SJCRH30 (cell line): Measurements from ENCODE around the gene ARFGEF2. TPM values are rescaled to one million over a fixed set of nuclear protein-coding genes. Genes with fewer than 3 reads are reported as not detected.
"Not testable (repeated sequence)": the region's sequence is repeated elsewhere in the genome, so short reads cannot be mapped to it uniquely, and the experiment has no call there.

ENCODE experiments used
- DNase-seq, 2 experiments: peaks; one replicate each; pipeline ENCODE4 v3.0.0-alpha.2; 2015 to 2020
- H3K27ac ChIP-seq: fragments of 250-450 bp; sonication (Bioruptor Pico); 2 replicates; pipeline ENCODE4 v1.5.1; 2020; ENCODE audit warnings: mild to moderate bottlenecking, moderate library complexity
- H3K27me3 ChIP-seq: fragments of 250-450 bp; sonication (Bioruptor Pico); 2 replicates; pipeline ENCODE4 v1.5.1; 2020; ENCODE audit warnings: mild to moderate bottlenecking, moderate library complexity
- H3K36me3 ChIP-seq: fragments of 250-450 bp; sonication (Bioruptor Pico); 2 replicates; pipeline ENCODE4 v1.5.1; 2020; ENCODE audit warnings: mild to moderate bottlenecking, moderate library complexity
- H3K4me1 ChIP-seq: fragments of 250-450 bp; sonication (Bioruptor Pico); 2 replicates; pipeline ENCODE4 v1.5.1; 2020; ENCODE audit warnings: mild to moderate bottlenecking, moderate library complexity
- H3K4me3 ChIP-seq: fragments of 250-450 bp; sonication (Bioruptor Pico); 2 replicates; pipeline ENCODE4 v1.5.1; 2020; ENCODE audit warnings: mild to moderate bottlenecking, moderate library complexity
- H3K9me3 ChIP-seq: fragments of 250-450 bp; sonication (Bioruptor Pico); replicated peaks from 2 replicates; pipeline ENCODE4 v1.5.1; 2020; ENCODE audit warnings: mild to moderate bottlenecking, moderate library complexity
- total RNA-seq: library from RNA; depleted of rRNA; stranded (reverse); fragments of >200 nt; shearing (Covaris generic); gene quantifications from 2 replicates; pipeline ENCODE4 v1.2.3, GENCODE V29; 2014

ARFGEF2 gene
- total RNA-seq, 1 experiment from 2014 or later: 38.2 TPM

DNA sequence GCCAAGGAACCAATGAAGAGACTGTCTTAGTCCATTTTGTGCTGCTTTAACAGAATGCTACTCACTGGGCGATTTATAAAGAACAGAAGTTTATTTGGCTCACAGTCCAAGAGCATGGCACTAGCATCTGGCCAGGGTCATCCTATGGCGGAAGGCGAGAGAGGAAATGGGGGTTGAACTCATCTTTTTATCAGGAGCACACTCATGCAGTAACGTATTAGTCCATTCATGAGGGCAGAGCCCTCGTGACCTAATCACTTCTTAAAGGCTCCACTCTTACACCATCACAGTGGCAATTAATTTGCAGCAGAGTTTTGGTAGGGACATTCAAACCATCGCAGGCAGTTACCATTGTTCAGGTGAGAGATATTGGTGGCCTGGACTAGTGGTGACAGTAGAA, 8.5 kb downstream of the ARFGEF2 start:
- no peaks in the 10 kb centered on the region; the same call in 1 of the 2 replicates for H3K4me1 ChIP-seq
- peaks cover 6% of the 10 kb centered on the region for H3K9me3 ChIP-seq
- H3K36me3 ChIP-seq: 0 out of 2 replicates have a peak, but pooled peaks cover 2% of the 10 kb centered on the region
- no peak overlapping the region for H3K4me3 ChIP-seq
- H3K27ac ChIP-seq: no peak overlapping the region
- no peaks in the 10 kb centered on the region for H3K27me3 ChIP-seq
- DNase-seq: no peak

DNA sequence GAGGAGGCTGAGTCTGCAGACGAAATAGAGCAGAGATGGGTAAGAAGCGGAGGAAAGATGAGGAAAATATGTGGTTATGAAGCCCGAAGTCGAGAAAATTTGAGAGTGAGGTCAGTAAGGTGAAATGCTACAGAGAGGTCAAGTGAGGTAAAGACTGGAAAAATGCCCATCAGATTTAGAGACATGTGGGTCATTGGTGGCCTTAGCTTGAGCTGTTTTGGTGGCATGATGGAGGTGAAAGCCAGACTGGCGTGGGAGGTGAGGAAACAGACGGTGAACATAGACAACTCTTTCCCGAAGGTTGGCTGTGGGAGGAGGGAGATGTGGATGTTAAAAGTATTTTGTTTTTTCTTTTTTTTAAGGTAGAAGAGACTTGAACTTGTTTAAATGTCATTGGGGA, 9.4 kb downstream of the ARFGEF2 start:
- 0 out of 2 replicates have a peak, but pooled peaks cover 2% of the 10 kb centered on the region for H3K36me3 ChIP-seq
- H3K27ac ChIP-seq: no peak overlapping the region
- H3K9me3 ChIP-seq: peaks cover 6% of the 10 kb centered on the region
- no peaks in the 10 kb centered on the region; the same call in 1 of the 2 replicates for H3K4me1 ChIP-seq
- no peak overlapping the region for H3K4me3 ChIP-seq
- H3K27me3 ChIP-seq: no peaks in the 10 kb centered on the region
- DNase-seq: no peak

DNA sequence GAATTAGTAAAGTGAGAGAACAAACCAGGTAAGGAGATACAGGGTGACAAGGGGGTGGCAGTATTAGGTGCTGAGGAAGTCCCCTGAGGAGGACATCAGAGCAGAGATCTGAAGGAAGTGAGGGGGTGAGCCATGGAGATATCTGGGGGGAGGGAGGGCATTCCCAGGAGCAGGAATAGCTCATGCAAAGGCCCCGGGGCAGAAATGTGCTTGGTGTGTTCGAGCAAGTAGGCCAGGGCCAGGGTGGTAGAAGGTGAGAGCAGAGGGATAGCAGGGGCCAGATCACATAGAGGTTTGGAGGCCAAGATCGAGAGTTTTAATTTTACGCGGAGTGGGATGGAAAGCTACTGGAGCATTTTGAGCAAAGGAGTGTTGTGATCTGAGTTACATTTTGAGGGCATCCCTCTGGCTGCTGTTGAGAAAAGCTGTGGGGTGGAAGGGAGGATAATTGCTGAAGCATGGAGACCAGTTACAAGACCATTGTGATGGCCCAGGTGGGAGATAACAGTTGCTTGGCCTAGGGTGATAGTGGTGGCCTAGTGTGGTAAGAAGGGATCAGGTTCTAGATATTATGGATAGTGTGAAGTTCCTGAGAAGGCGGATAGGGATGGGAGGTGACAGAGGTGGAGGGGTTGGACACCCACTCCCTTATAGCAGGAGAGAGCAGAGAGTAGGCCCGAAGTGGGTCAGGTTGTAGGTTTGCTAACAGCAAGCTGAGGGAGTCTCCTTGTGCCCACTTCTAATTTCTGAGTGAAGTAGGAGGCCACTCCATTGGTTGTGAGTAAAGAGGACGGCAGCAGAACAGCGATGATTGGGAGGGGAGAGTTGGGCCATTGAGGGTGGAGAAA, 10.2 kb downstream of the ARFGEF2 start:
- DNase-seq: no peak
- no peaks in the 10 kb centered on the region; the same call in 1 of the 2 replicates for H3K4me1 ChIP-seq
- no peak overlapping the region for H3K27ac ChIP-seq
- peaks cover 4% of the 10 kb centered on the region; the same call in 1 of the 2 replicates for H3K36me3 ChIP-seq
- peaks cover 6% of the 10 kb centered on the region for H3K9me3 ChIP-seq
- H3K27me3 ChIP-seq: no peaks in the 10 kb centered on the region
- H3K4me3 ChIP-seq: no peak overlapping the region

- H3K27ac ChIP-seq: no peak overlapping the region
- DNase-seq: peak in 1 of 2 experiments; percentile 23
- H3K36me3 ChIP-seq: peaks cover 5% of the 10 kb centered on the region; the same call in 1 of the 2 replicates
- peaks cover 6% of the 10 kb centered on the region for H3K9me3 ChIP-seq
- no peaks in the 10 kb centered on the region for H3K27me3 ChIP-seq
- no peaks in the 10 kb centered on the region; the same call in 1 of the 2 replicates for H3K4me1 ChIP-seq
- H3K4me3 ChIP-seq: no peak overlapping the region
Observed at GRCh38 chr20:48932375-48932941, 10.9 kb downstream of the ARFGEF2 start.

- Histone ChIP-seq H3K27ac (no peak overlapping the region), H3K4me3 (no peak overlapping the region)
Observed at GRCh38 chr20:48933017-48933766, 11.7 kb downstream of the ARFGEF2 start.

DNA sequence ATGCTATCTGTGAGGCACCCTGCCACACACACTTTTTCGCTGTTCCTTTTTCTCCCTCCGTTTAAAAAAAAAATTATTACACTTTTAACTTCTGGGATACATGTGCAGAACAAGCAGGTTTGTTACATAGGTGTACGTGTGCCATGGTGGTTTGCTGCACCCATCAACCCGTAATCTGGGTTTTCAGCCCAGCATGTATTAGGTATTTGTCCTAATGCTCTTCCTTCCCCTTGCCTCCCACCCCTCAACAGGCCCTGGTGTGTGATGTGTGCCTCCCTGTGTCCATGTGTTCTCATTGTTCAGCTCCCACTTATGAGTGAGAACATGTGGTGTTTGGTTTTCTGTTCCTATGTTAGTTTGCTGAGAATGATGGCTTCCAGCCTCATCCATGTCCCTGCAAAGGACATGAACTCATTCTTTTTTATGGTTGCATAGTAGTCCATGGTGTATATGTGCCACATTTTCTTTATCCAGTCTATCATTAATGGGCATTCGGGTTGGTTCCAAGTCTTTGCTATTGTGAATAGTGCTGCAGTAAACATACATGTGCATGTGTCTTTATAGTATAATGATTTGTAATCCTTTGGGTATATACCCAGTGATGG, 12.9 kb downstream of the ARFGEF2 start:
- DNase-seq, H3K4me3 ChIP-seq, H3K4me1 ChIP-seq, H3K27ac ChIP-seq, H3K36me3 ChIP-seq, H3K9me3 ChIP-seq, H3K27me3 ChIP-seq: not testable (repeated sequence)

More at GRCh38 chr20:48933017-48933766, 11.7 kb downstream of the ARFGEF2 start:
- peak in 1 of 2 experiments; percentile 37 for DNase-seq
- no peaks in the 10 kb centered on the region; the same call in 1 of the 2 replicates for H3K4me1 ChIP-seq
- H3K36me3 ChIP-seq: peaks cover 3% of the 10 kb centered on the region
- H3K9me3 ChIP-seq: peaks cover 6% of the 10 kb centered on the region
- no peaks in the 10 kb centered on the region for H3K27me3 ChIP-seq

DNA sequence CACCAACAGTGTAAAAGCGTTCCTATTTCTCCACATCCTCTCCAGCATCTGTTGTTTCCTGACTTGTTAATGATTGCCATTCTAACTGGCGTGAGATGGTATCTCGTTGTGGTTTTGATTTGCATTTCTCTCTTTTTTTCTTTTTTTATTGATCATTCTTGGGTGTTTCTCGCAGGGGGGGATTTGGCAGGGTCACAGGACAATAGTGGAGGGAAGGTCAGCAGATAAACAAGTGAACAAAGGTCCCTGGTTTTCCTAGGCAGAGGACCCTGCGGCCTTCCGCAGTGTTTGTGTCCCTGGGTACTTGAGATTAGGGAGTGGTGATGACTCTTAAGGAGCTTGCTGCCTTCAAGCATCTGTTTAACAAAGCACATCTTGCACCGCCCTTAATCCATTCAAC, 13.5 kb downstream of the ARFGEF2 start:
- H3K9me3 ChIP-seq, H3K4me3 ChIP-seq, DNase-seq, H3K27ac ChIP-seq, H3K4me1 ChIP-seq, H3K27me3 ChIP-seq, H3K36me3 ChIP-seq: not testable (repeated sequence)

GRCh38 chr20:48936178-48936577, 14.7 kb downstream of the ARFGEF2 start:
- H3K27ac ChIP-seq, H3K27me3 ChIP-seq, H3K4me3 ChIP-seq, H3K9me3 ChIP-seq, H3K36me3 ChIP-seq, DNase-seq, H3K4me1 ChIP-seq: not testable (repeated sequence)

- Histone ChIP-seq H3K27me3 (no peaks in the 10 kb centered on the region), H3K27ac (no peak overlapping the region), H3K4me3 (no peak overlapping the region), H3K36me3 (peaks cover 20% of the 10 kb centered on the region), H3K4me1 (no peaks in the 10 kb centered on the region; the same call in 1 of the 2 replicates), H3K9me3 (peaks cover 6% of the 10 kb centered on the region)
- no peak for DNase-seq
Observed at GRCh38 chr20:48937674-48938073, 16.2 kb downstream of the ARFGEF2 start.

DNA sequence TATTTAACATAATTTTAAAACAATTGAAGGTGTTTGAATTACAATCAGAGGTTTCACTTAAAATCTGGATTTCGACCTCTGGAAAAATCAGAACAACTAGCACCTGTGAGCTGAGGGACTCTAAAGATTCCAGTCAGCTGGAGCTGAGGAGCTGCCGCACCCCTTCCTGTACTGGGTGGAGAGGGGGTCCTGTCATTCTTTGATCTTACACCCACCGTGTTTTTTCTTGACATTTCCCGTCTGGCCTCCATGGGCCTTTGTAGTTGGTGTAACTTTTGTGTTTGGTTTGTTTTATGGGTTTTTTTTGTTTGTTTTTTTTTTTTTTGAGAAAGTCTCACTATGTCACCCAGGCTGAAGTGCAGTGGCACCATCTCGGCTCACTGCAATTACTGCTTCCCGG, 17.2 kb downstream of the ARFGEF2 start:
- no peaks in the 10 kb centered on the region for H3K27me3 ChIP-seq
- DNase-seq: no peak
- H3K27ac ChIP-seq: no peak overlapping the region
- peaks cover 29% of the 10 kb centered on the region for H3K36me3 ChIP-seq
- no peak overlapping the region for H3K4me3 ChIP-seq
- peaks cover 6% of the 10 kb centered on the region for H3K9me3 ChIP-seq
- no peaks in the 10 kb centered on the region for H3K4me1 ChIP-seq

DNA sequence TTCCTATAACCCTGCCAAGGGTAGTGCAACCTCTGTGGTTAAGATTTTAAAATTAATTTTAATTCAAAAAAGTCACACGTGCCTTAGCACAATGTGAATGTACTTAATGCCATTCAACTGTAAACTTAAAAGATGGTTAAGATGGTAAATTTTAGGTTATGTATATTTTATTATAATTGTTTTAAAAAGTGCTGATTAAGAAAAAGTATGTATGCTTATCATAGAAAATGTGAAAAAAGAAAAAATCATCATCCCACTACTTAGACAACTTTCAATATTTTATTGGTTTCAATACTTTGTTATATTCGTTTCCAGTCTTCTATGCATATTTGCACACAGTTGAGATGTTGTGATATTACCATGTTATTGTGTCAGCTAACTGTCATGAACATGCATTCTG, 18.7 kb downstream of the ARFGEF2 start:
- no peaks in the 10 kb centered on the region for H3K4me1 ChIP-seq
- no peak overlapping the region for H3K27ac ChIP-seq
- no peaks in the 10 kb centered on the region; the same call in 1 of the 2 replicates for H3K9me3 ChIP-seq
- H3K36me3 ChIP-seq: peaks cover 30% of the 10 kb centered on the region
- DNase-seq: no peak
- H3K4me3 ChIP-seq: no peak overlapping the region
- H3K27me3 ChIP-seq: no peaks in the 10 kb centered on the region

GRCh38 chr20:48941467-48941866, 20.0 kb downstream of the ARFGEF2 start:
- no peak overlapping the region for H3K4me3 ChIP-seq
- H3K27me3 ChIP-seq: no peaks in the 10 kb centered on the region
- peaks cover 31% of the 10 kb centered on the region for H3K36me3 ChIP-seq
- DNase-seq: no peak
- no peaks in the 10 kb centered on the region; the same call in 1 of the 2 replicates for H3K9me3 ChIP-seq
- no peak overlapping the region for H3K27ac ChIP-seq
- no peaks in the 10 kb centered on the region for H3K4me1 ChIP-seq

DNA sequence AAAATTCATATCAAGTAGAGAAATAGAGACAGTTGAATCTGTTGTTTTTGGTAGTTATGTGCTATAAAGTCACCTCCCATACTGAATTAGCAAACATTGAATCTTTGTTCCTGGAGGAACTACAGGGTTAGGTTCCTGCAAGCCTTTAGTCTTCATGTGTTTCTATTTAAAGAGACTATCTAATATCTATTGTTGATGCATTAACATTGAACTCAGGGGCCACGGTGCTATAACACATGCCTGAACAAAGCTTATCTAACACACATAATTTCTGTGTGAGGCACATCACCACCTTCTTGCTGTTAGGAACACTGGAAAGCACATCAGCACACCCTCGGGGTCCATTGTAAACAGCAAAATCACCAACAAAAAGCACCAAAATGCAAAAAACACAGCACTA, 21.2 kb downstream of the ARFGEF2 start:
- Histone ChIP-seq H3K4me3 (no peak overlapping the region), H3K9me3 (no peaks in the 10 kb centered on the region), H3K27ac (no peak overlapping the region), H3K36me3 (peaks cover 35% of the 10 kb centered on the region), H3K27me3 (no peaks in the 10 kb centered on the region), H3K4me1 (no peaks in the 10 kb centered on the region)
- DNase-seq: no peak

DNA sequence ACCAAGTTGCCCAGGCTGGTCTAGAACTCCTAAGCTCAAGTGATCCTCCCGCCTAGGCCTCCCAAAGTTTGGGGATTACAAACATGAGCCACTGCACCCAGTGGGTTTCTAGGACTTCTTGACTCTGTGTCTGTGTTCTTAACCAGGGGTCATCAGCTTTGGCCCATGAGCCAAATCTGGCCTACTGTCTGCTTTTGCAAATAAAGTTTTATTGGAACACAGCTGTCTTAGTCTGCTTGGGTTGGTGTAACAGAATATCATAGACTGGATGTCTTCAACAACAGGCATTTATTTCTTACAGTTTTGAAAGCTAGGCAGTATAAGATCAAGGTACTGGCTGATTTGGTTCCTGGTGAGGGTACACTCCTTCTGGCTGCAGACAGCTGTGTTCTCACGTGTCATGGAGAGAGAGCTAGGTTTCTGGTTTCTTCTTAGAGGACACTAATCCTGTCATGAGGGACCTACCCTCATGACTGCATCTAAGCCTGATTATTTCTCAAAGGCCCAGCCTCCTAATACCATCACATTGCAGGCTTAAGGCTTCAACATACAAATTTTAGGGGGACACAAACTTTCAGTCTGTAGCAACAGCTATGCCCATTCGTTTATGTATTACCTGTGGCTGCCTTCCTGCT, 23.3 kb downstream of the ARFGEF2 start:
- Histone ChIP-seq H3K27me3 (no peaks in the 10 kb centered on the region), H3K27ac (no peak overlapping the region), H3K4me1 (no peaks in the 10 kb centered on the region), H3K4me3 (no peak overlapping the region), H3K9me3 (no peaks in the 10 kb centered on the region), H3K36me3 (peaks cover 35% of the 10 kb centered on the region)
- peak in 1 of 2 experiments; percentile 47 for DNase-seq
